SIG-M5 treated with dmso at 0.1 percent for 504 hours (cell line): Measurements from ENCODE around the gene FRAT2.
A peak's percentile ranks its signal among the peaks of the same experiment; 100 is the strongest.
"Not testable (repeated sequence)": the region's sequence is repeated elsewhere in the genome, so short reads cannot be mapped to it uniquely, and the experiment has no call there.

Source experiments
- DNase-seq: peaks from one replicate; lab custom pipeline; 2025; ENCODE audit not compliant: unreplicated experiment; lab: John Stamatoyannopoulos, UW

FRAT2 gene

GRCh38 chr10:97356918-97357317, 22.4 kb upstream of the FRAT2 start:
- no peak for DNase-seq

- no peak for DNase-seq
Observed at GRCh38 chr10:97356318-97356914, 21.9 kb upstream of the FRAT2 start.

GRCh38 chr10:97355571-97355975, 21.0 kb upstream of the FRAT2 start:
- DNase-seq, result no peak

- no peak for DNase-seq
Observed at GRCh38 chr10:97353945-97354344, 19.4 kb upstream of the FRAT2 start.

GRCh38 chr10:97349752-97350513, 15.4 kb upstream of the FRAT2 start:
- no peak for DNase-seq

GRCh38 chr10:97347317-97347716, 12.8 kb upstream of the FRAT2 start:
- DNase-seq, result no peak

- not testable (repeated sequence) for DNase-seq
Observed at GRCh38 chr10:97343664-97344063, 9.1 kb upstream of the FRAT2 start.

GRCh38 chr10:97341416-97341815, 6.9 kb upstream of the FRAT2 start:
- DNase-seq, result no peak

- no peak for DNase-seq
Observed at GRCh38 chr10:97338041-97338440, 3.5 kb upstream of the FRAT2 start.

GRCh38 chr10:97336942-97337831, 2.7 kb upstream of the FRAT2 start:
- no peak for DNase-seq

- DNase-seq, result no peak
Observed at GRCh38 chr10:97336446-97336845, 1.9 kb upstream of the FRAT2 start.

GRCh38 chr10:97336006-97336405, 1.5 kb upstream of the FRAT2 start:
- DNase-seq, result no peak

GRCh38 chr10:97335188-97335619, 675 bp upstream of the FRAT2 start:
- DNase-seq, result no peak

GRCh38 chr10:97333601-97334369, 744 bp downstream of the FRAT2 start:
- peak; percentile 57 for DNase-seq

- DNase-seq, result peak; percentile 49
Observed at GRCh38 chr10:97333351-97333600, 1.3 kb downstream of the FRAT2 start.

- DNase-seq, result peak; percentile 33
Observed at GRCh38 chr10:97332591-97333350, 1.8 kb downstream of the FRAT2 start.

GRCh38 chr10:97331153-97331703, 3.3 kb downstream of the FRAT2 start:
- DNase-seq, result no peak

GRCh38 chr10:97329766-97330165, 4.8 kb downstream of the FRAT2 start:
- peak; percentile 42 for DNase-seq

GRCh38 chr10:97328646-97329453, 5.7 kb downstream of the FRAT2 start:
- no peak for DNase-seq
